ENCODE results near the gene SMTN.
"Not testable (repeated sequence)": the region's sequence is repeated elsewhere in the genome, so short reads cannot be mapped to it uniquely, and the experiment has no call there.

Gene SMTN

GRCh38 chr22:31106001-31106571 lies 25.0 kb downstream of the SMTN start:
- DNase-seq: no peak

DNA sequence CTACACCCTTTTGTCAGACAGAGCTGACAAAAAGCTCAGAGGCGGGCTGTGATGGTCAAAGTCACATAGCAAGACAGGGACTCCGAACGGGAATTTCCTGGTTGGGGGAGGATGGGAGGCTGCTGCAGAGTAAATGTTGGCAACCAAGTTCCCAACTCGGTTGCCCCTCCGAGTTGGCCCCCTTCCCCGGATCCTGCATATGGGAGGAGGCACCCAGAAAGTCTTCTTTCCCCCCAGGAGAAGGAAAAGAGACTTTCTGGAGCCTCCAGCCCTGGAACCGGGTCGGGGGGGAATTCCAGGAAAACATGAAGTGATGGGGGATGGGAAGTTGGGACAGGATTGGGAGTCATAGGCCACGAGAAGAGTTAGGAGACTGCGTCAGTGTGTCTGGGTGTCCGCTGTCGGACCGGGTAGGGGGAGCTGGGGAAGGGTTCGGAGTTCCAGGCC lies 25.6 kb downstream of the SMTN start:
- DNase-seq: peak in 4 of 14 donors; percentile 51 to 62 (median 52)

GRCh38 chr22:31107178-31107893 lies 26.2 kb downstream of the SMTN start, which contains the start of gene SELENOM:
Gene SELENOM (minus strand): TSS chr22:31107568. CDS start chr22:31107505, 63 bp downstream.
- DNase-seq: peak; percentile 44 to 97 (median 84)

- no peak for DNase-seq
Observed at GRCh38 chr22:31107894-31108218, 26.7 kb downstream of the SMTN start.

DNA sequence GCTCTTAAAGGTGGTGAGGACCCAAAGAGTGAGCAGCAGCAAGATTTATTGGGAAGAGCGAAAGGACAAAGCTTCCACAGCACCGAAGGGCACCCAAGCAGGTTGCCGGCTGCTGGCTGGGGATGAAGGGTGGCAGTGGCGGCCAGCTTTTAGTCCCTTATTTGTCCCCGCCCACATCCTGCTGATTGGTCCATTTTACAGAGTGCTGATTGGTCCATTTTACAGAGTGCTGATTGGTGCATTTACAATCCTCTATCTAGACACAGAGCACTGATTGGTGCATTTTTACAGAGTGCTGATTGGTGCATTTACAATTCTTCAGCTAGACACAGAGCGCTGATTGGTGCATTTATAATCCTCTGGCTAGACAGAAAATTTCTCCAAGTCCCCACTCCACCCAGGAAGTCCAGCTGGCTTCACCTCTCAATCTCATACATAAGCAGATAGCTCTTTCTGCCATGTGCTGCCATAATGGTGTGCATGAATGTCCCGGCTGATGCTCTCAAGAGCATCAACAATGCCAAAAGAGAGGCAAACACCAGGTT lies 31.5 kb downstream of the SMTN start:
- not testable (repeated sequence) for DNase-seq

- DNase-seq: no peak
Observed at GRCh38 chr22:31118046-31118820, 37.1 kb downstream of the SMTN start.

GRCh38 chr22:31119026-31119717 lies 38.1 kb downstream of the SMTN start:
- no peak for DNase-seq

DNA sequence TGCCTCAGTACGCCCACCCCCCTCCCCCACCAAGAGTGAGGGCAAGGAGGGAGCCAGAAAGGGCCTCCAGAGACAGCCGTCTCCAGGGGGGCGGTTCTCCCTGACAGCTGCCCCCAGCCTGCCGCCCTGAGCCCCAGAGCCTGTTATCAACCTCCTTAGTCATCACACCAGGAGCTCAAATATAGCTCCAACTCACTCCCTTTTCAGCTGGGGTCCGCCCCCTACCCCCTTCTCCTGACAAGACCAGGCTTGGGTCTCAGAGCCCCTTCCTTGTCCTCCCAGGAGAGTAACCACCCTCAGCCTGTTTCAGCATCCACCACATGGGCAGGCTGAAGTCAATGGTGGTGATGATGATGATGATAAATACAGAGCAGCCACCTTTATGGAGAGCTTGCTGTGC lies 39.1 kb downstream of the SMTN start:
- no peak for DNase-seq

GRCh38 chr22:31120642-31121041 lies 39.5 kb downstream of the SMTN start:
- no peak for DNase-seq

DNA sequence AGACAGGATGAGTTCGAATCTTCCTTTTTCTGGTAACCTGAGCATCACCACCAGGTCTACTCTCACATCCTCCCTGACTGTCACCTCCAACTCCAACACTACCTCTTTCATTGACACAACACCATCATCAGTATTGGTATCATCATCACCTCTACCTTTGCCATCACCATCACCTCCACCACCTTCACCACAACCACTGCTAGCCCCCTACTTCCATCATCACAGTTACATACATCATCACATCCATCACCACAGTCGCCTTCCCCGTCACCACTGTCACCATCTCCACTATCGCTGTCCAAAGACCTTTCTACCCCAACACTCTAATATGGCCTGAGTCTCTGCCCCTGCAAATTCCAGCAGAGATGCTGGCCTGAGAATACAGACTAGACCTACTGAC lies 40.3 kb downstream of the SMTN start:
- DNase-seq: no peak

DNA sequence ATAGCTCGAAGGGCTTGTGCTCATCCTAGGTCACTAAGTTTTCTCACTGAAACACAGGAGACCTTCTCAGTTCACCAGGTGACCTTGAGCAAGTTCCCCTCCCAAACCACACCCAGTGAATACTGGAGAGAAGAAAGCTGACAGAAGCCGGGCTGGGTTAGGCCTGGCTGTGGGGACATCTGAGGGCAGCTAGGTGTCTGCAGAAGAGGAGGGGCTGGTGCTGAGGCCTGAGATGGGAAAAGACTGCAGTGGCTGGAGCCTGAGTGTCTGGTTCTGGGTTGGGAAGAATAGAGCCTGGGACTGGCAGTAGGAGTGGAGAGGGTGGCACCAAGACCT lies 41.0 kb downstream of the SMTN start:
- no peak for DNase-seq

DNA sequence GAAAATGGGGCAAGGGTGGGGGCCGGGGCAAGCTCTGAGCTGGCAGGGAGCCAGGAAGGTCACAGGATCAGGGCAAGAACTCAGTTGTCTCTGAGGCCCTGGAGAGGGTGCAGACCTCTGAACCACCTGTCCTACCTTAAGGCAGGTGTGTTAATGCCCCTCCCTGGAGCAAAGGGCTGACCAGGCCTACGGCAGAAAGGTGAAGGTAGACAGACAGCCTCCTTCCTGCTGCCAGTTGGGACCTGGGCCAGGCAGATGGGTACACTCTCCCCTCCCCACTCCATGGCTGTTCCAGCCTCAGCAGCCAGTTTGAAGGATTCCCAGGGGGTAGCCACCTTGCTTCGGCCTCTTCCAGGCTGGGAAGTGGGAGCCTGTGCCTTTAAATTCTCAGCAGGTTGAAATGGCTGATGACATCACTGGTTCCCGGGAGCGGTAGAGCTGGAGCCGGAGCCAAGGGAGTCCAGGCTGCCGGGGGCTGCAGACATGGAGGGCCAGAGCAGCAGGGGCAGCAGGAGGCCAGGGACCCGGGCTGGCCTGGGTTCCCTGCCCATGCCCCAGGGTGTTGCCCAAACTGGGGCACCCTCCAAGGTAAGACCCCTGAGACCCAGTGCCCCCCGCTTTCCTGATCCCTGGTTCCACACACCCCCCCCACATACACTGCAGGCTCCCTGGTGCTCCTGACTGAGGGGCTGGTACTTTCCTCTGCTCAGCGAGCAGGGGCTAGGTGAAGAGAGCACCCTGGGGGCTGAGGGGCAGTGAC lies 41.6 kb downstream of the SMTN start, which contains the start of gene INPP5J:
TSS of gene INPP5J (plus strand) at position 435 of the 760 bp plus-strand sequence. CDS start at position 484, 49 bp downstream.
- peak in 4 of 14 donors; percentile 8 to 85 (median 36) for DNase-seq

- DNase-seq: no peak
Observed at GRCh38 chr22:31123292-31123602, 42.1 kb downstream of the SMTN start.

DNA sequence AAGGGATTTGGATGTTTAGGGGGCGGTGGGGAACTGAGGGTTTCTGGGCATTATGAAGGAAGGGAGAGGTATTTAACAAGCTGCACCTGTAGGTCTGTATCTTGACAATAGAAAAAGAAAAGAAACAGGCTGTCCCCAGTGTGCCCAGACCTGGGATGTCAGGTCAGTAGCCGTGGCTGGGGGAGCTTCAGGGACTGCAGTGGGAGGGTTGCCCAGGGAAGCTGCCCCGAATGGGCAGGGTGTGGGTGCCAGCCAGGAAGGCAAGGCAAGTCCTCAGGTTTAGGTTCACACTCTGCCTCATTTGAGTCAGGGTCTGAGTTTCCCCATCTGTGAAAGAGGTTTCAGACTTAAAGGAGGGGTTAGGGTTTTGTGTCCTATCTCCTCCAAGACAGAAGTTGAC lies 43.2 kb downstream of the SMTN start:
- peak in 1 of 14 donors; percentile 17 for DNase-seq

GRCh38 chr22:31124811-31125465 lies 43.8 kb downstream of the SMTN start:
- peak in 1 of 14 donors; percentile 23 for DNase-seq

GRCh38 chr22:31125521-31126117 lies 44.5 kb downstream of the SMTN start:
- no peak for DNase-seq

- DNase-seq: no peak
Observed at GRCh38 chr22:31126128-31126868, 45.2 kb downstream of the SMTN start.

GRCh38 chr22:31126869-31127175 lies 45.7 kb downstream of the SMTN start:
- DNase-seq: no peak

- DNase-seq: no peak
Observed at GRCh38 chr22:31127181-31127772, 46.2 kb downstream of the SMTN start.

- peak in 1 of 14 donors; percentile 24 for DNase-seq
Observed at GRCh38 chr22:31128156-31128555, 47.0 kb downstream of the SMTN start.

Measured in C1 segment of cervical spinal cord (tissue), 14 donors.